HG03442 (cell line): Measurements from ENCODE around the gene APC.

ENCODE experiments used
- ATAC-seq: cut with Tn5 transposase; IDR thresholded peaks from one replicate; pipeline ENCODE4 v1.9.1; 2021; ENCODE audit warnings: mild to moderate bottlenecking, moderate library complexity; ENCODE audit not compliant: unreplicated experiment

The APC gene

DNA sequence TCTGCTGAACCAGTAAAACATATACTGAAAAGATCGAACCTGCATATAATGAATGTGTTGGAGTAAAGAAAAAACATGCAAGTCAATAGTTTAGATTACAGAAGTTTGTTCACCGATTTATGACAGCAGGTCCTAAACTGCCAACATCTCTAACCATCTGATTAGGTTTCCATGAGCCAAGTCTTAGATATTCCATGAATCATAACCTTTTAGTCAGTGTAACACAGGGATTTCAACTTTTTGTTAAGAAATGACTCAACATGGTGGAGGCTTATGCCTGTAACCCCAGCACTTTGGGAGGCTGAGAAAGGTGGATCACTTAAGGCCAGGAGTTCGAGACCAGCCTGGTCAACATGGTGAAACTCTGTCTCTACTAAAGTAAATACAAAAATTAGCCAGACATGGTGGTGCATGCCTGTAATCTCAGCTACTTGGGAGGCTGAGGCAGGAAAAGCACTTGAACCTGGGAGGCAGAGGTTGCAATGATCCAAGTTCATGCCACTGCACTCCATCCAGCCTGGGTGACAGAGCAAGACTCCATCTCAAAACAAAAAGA lies 38.7 kb downstream of the APC start:
- no peak for ATAC-seq

DNA sequence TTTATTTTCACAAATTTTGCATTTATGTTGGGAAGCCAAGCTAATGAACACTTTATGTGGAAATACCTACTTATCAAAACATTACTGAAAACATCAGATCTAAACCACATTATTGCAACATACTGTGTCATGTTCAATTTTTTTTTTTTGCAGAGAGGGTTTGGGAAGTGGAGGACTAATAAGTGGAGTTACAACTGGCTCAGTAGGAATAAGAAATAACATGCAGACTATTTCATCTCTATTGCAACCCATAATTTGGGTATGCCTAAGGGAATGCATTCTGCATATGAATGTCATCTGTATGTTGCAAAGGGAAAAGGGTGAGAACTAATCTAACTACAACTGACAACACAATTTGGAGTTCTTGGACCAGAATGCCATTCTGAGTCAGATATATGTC lies 41.8 kb downstream of the APC start:
- ATAC-seq = no peak

DNA sequence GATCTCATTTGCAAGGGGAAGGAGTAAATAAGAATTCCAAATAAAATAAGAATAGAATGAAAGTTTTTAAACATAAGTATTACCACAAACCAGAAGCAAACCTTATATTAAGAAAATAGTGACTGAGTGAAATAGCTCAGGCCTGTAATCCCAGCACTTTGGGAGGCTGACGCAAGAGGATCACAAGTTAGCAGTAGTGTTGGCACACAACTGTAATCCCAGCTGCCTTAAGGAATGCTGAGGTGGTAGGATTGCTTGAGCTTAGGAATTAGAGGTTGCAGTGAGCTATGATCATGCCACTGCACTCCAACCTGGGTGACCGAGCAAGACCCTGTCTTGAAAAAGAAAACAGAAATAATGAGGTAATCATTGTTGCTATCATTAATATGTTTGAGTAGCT lies 47.0 kb downstream of the APC start:
- ATAC-seq = no peak

GRCh38 chr5:112787261-112787660 lies 49.6 kb downstream of the APC start:
- ATAC-seq = no peak

- ATAC-seq = no peak
Observed at GRCh38 chr5:112787896-112788295, 50.2 kb downstream of the APC start.

GRCh38 chr5:112793201-112793600 lies 55.5 kb downstream of the APC start:
- no peak for ATAC-seq

DNA sequence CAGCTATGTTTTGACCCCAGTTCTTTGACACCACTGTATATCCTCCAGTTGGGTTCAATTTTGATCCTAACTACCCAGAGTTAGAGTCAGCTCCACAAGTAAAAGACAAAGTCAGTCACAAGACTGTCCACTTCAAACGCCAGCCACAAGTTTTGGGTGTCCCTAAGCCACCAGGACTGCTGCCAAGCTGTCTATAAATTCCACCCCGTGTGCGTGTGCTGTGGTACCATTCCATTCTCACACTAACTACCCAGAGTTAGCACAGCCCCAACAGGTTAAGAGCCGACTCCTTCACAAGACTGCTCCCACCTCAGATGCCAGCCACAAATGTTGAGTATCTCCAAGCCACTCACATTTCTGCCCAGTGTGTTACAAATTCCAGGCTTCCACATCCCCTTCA lies 56.7 kb downstream of the APC start:
- ATAC-seq = no peak

- ATAC-seq = no peak
Observed at GRCh38 chr5:112795342-112795741, 57.7 kb downstream of the APC start.

- ATAC-seq = no peak
Observed at GRCh38 chr5:112795944-112796678, 58.4 kb downstream of the APC start.

- no peak for ATAC-seq
Observed at GRCh38 chr5:112799661-112800060, 62.0 kb downstream of the APC start.

- ATAC-seq = no peak
Observed at GRCh38 chr5:112800891-112801290, 63.2 kb downstream of the APC start.

DNA sequence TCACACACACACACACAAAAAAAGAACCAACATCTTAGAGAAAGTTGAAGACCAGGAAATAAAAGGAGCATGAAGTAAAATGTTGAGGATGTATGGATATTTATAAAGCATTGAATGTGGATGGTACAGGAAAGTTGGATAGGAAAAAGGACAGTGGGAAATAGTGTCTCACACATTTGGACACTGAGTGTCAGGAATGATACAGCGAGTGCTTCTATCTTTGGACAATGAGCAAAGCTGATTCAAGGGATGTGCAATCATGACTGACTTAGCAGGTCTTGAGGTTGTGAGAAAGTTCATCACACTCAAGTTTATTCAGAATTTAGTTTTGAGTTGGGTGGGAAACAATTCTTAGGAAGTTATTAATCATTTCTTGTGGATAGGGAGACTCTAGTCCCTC lies 73.3 kb downstream of the APC start:
- no peak for ATAC-seq

DNA sequence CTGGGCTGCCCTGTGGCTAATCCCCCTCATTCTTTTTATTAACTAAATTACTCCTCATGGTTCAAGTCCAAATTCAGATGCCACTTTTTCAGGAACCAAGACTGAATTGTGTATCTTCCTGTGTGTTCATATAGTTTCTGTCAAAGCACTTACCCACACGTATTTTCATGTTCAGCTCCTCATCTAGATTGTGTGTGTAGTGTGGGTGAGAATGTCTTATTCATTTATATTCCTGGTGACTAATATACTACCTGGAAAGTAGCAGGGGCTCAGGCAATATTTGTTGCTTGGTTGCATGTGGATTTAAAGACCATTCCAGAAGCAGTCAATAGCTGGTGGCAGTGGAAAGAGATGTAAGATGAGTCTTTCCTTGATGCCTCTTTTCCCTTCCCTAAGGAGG lies 74.9 kb downstream of the APC start:
- no peak for ATAC-seq

DNA sequence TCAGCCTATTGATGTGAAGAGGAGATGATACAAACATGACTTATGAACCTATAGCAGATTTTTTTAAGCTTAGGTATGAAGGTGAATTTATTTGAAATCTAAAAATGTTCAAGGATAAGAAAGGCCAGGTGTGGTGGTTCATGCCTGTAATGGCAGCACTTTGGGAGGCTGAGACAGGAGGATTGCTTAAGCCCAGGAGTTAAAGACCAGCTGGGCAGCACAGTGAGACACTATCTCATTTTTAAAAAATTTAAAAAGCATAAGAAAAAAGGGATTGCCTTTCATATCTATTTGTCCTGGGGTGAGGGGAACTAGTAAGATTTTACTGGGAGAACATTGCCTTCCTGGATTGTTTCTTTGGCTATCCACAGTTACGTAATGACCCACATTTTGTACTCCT lies 82.6 kb downstream of the APC start:
- no peak for ATAC-seq

DNA sequence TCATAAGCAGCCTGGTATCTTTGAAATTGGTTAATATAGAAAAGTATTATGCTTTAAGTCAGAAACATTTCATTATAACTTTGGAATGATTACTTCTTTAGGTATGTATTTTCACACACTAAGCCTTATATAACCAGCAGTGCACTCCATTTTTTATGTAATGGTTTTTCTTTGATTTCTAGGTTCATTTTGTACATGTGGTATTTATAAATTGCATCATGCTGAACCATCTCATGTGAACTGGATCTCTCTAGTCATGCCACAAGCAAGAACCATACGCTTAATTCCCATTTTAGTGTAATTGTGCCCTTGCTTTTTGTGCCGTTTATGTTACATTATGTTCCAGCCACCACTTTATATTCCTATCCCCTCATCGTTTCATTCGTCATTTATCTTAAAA lies 84.8 kb downstream of the APC start:
- no peak for ATAC-seq

GRCh38 chr5:112823181-112823580 lies 85.5 kb downstream of the APC start:
- ATAC-seq = no peak

- ATAC-seq = no peak
Observed at GRCh38 chr5:112823656-112824055, 86.0 kb downstream of the APC start.

- no peak for ATAC-seq
Observed at GRCh38 chr5:112824197-112824596, 86.5 kb downstream of the APC start.

GRCh38 chr5:112830378-112830777 lies 92.7 kb downstream of the APC start:
- ATAC-seq = no peak

DNA sequence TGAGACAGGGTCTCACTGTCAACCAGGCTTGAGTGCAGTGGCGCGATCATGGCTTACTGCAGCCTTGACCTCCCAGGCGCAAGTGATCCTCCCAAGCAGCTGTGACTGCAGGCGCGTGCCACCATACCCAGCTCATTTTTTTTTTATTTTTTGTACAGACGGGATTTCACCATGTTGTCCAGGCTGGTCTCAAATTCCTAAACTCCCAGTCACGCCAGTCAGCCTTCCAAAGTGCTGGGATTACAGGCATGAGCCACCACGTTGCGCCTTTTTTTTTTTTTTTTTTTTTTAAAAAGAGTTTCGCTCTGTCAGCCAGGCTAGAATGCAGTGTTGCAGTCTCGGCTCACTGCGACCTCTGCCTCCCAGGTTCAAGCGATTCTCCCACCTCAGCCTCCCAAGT lies 96.3 kb downstream of the APC start:
- no peak for ATAC-seq

DNA sequence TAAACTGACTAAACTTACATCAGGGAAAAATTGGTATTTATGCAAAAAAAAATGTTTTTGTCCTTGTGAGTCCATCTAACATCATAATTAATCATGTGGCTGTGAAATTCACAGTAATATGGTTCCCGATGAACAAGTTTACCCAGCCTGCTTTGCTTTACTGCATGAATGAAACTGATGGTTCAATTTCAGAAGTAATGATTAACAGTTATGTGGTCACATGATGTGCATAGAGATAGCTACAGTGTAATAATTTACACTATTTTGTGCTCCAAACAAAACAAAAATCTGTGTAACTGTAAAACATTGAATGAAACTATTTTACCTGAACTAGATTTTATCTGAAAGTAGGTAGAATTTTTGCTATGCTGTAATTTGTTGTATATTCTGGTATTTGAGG lies 106.8 kb downstream of the APC start:
- ATAC-seq = no peak

DNA sequence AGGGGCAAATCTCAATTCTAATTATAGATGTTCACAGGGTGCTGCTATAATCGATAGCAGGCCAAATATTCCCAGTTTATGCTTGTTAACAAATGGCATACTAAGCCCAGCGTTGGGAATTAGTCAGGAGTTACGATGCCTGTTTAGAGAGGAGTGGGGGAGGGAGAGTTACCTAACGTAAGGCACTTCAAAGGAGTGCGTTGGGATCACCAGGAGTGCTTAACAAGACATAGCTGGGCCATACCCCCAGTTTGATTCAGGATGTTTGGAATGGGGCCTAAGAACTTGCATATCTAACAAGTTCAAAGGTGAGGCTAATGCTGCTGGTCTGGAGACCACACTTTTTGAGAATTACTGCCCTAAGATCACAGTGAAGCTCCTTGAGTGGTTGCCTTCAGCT lies 108.9 kb downstream of the APC start:
- no peak for ATAC-seq

DNA sequence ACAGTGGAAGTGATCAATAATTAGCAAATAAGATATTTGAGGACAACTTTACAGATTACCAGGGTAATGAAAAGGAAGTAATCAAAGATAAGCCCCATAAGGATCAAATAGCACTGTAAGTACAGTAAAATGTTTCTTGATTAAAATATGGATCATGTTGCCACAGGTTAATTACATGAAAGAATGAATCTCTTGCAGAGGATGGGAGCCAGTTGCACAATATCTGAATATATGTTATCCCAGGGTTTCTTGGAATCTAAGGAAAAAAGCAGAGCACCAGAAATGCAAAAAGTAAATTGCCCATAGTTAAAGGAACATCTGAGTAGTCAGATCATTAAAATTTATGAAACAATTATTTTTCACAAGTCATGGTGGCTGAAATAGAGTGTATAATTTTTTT lies 109.6 kb downstream of the APC start:
- no peak for ATAC-seq
